SK-N-SH treated with all-trans-retinoic acid at 6 μM for 48 hours (cell line): ENCODE measurements around the gene ZEB2.

Experiments
- ARNTL ChIP-seq: fragments of 450-650 bp; formaldehyde crosslinking; IDR thresholded peaks from 2 replicates; pipeline ENCODE4 v1.5.0; 2020; ENCODE audit warnings: low read depth, mild to moderate bottlenecking, moderate library complexity, borderline replicate concordance
- OSR1 ChIP-seq: fragments of 250-450 bp; sonication (Bioruptor Pico); IDR thresholded peaks from 2 replicates; pipeline ENCODE4 v1.8.0; 2022; ENCODE audit warnings: moderate library complexity, mild to moderate bottlenecking, inconsistent platforms
- PPARA ChIP-seq: fragments of 250-450 bp; sonication (Bioruptor Pico); IDR thresholded peaks from 2 replicates; pipeline ENCODE4 v1.5.0; 2020; ENCODE audit warnings: mild to moderate bottlenecking, borderline replicate concordance
- SNAI2 ChIP-seq: fragments of 250-450 bp; sonication (Bioruptor Pico); IDR thresholded peaks from 2 replicates; pipeline ENCODE4 v1.5.0; 2020; ENCODE audit warnings: mild to moderate bottlenecking, moderate library complexity
- TF ChIP-seq, protein P1 (sequence below): fragments of 250-450 bp; sonication (Bioruptor Pico); IDR thresholded peaks from 2 replicates; pipeline ENCODE4 v1.8.0; 2020; ENCODE audit warnings: mild to moderate bottlenecking, moderate library complexity, borderline replicate concordance

DNA sequence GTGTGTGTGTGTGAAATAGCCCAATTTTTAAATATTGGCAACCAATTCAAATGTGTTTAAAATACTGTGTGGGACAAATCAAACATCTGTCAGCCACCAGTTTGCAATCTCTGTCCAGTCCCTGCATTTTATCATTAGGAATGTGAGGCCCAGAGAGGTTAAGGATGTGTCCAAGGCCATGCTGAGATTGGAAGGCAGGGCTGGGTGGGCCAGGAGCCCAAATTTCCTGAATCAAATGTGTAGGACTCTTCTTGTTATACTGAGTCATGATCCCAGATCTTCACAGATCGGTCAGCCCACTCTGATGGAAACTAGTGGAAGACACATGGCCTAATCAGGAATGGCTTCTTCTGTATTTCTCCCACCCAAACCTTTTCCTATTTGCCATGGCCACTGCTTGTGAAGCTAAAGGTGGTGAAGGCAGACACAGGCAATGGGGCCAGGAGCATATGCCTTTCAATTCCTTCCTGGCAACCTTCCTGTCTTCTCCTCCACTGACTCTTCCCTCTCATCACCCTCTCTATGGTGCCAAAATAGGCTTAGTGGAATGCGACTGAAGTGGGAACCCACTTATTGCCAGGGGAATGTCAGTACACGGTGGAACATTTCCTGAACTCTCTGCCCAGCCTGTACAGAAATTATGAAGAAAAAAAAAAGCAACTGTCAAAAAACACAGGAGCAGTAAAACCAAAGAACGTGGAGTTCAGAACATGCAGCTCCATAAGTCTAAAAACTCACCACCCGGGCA lies 35.5 kb downstream of the ZEB2 start:
- TF ChIP-seq, protein P1, sequence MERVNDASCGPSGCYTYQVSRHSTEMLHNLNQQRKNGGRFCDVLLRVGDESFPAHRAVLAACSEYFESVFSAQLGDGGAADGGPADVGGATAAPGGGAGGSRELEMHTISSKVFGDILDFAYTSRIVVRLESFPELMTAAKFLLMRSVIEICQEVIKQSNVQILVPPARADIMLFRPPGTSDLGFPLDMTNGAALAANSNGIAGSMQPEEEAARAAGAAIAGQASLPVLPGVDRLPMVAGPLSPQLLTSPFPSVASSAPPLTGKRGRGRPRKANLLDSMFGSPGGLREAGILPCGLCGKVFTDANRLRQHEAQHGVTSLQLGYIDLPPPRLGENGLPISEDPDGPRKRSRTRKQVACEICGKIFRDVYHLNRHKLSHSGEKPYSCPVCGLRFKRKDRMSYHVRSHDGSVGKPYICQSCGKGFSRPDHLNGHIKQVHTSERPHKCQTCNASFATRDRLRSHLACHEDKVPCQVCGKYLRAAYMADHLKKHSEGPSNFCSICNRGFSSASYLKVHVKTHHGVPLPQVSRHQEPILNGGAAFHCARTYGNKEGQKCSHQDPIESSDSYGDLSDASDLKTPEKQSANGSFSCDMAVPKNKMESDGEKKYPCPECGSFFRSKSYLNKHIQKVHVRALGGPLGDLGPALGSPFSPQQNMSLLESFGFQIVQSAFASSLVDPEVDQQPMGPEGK (CRISPR knock-in tag), result no peak
- TF ChIP-seq OSR1 (CRISPR knock-in tag) (no peak), SNAI2 (no peak), ARNTL (no peak), PPARA (CRISPR knock-in tag) (no peak)
